DMS 273 treated with DMSO at 0.1 percent for 48 hours (cell line): ENCODE results near the gene MVB12A.

Experiments used
- DNase-seq: peaks from one replicate; lab custom pipeline; 2025; lab: John Stamatoyannopoulos, UW

MVB12A gene

GRCh38 chr19:17404621-17405249 lies 15.1 kb upstream of the MVB12A start:
- DNase-seq, result no peak

DNA sequence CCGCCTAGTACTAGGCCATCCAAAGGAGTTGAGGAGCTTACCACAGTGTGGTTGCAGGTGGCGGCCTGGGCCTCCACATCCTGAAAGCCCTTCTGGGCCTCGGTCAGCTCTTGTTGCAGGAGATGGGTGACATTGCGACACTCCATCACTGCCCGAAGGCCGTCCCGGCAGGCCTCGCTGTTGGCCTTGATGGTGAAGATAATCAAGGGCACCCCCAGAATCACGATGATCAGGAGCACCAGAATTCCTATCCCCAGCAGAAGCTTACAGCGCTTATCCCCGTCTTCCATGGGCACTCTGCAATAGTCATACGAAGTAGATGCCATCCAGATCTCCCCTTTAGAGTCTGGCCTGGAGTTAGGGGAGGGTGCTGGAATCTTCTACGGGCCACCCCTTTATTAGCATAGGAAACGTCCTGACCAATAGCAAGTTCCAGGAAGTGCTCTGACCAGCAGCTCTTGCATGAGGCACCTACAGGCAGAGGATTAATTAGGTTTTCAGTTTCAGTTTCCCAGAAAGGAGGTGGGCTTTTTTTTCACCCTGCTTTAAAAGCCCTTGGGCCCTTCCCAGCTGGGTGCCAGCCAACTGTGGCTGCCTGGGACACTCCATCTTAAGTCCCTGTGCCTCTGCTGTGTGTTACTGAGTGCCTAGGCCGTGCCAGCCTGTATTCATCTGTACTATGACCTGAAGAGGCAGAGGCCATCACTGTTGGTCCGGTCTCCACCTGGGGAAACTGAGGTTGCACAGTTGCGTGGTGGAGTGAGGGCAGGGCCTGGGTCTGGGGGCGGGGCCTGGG lies 14.4 kb upstream of the MVB12A start, which contains the start of gene BST2:
Gene BST2, minus strand, starts transcription at position 381 of the 796 bp plus-strand sequence. Its CDS starts 55 bp downstream, at position 326.
- DNase-seq, result peak; percentile 22

GRCh38 chr19:17406046-17406886 lies 13.6 kb upstream of the MVB12A start:
- no peak for DNase-seq

DNA sequence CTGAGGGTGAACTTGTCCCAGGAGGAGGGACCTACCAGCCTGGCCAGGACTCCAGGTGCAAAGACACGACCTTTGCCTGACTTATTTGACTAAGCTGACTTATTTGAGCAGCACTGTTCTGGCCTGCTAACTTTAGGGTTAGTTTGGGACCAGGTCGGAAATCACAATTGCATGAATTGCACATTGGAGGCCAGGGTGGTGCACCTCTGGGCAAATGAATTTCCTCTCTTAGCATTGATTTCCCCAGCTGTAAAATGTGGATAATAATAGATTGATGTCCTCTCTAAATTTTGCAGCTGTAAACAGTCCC lies 13.0 kb upstream of the MVB12A start:
- no peak for DNase-seq

DNA sequence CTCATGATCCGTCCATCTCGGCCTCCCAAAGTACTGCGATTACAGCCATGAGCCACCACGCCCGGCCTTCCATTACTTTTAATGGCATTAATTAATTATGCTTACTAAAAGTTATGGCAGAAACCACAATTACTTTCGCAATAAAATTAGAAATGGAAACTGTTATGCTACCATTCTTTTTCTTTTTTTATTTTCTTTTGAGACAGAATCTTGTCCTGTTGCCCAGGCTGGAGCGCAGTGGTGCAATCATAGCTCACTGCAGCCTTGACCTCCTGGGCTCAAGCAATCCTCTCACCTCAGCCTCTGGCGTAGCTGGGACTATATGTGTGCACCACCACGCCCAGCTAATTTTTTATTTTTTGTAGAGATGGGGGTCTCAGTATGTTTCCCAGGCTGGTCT lies 9.9 kb upstream of the MVB12A start:
- no peak for DNase-seq

DNA sequence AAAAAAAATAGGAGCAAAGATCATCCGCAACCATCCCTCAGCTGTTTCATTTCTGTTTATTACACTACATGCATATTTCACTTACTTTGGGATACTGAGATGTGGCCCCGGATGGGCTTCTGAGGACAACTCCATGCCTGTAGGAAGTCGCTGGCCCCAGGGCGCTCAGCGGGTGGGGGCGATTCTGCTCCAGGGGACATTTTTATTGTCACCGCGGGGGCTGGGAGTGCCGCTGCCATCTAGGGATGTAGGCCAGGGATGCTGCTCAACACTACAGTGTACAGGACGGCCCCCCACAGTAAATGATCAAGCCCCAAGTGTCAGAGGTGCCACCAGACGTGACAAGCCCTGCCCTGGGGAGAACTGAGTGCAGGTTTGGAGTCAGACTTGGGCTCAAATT lies 8.0 kb upstream of the MVB12A start:
- no peak for DNase-seq

- no peak for DNase-seq
Measured at GRCh38 chr19:17414097-17414496, 5.8 kb upstream of the MVB12A start.

DNA sequence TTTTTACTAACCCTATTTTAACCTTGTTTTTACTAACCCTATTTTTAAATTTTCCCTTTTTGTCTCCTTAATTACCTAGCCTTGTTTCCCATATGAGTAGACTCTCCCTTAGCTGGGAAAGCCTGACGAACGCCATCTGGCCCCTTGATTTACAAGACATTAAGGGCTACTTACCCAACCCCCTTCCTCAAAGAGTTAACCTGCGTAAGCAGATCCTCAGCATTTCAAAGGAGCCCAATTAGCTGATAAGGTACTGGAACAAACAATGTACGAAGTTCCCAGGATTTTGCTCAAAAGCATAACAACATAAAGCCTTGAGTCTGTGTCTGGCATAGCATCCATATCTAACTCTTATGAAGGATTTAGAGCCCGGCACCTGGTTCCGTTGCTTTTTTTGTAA lies 4.7 kb upstream of the MVB12A start:
- DNase-seq, result peak; percentile 50

- DNase-seq, result no peak
Measured at GRCh38 chr19:17418710-17419109, 1.1 kb upstream of the MVB12A start.

- no peak for DNase-seq
Measured at GRCh38 chr19:17419154-17419620, 660 bp upstream of the MVB12A start.

GRCh38 chr19:17420475-17420924 lies 653 bp downstream of the MVB12A start:
- DNase-seq, result no peak

DNA sequence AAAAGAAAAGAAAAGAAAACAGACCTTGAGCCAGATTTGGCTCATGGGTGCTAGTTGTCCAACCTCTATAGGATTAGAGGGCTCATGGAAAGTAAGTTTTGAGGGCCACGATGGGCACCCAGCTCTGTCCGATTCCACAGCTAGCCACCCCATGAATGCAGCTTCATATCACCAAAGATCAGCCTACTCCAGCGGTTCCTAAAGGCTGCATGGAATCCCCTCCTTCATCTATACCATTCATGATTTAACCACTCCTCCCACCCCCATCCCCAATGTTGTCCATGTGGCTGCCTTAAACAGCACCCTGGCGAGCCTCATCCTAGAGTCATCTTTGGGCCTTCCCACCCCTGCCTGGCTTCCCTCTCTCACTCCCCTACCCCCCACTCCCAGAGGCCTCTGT lies 2.1 kb downstream of the MVB12A start:
- DNase-seq, result no peak

DNA sequence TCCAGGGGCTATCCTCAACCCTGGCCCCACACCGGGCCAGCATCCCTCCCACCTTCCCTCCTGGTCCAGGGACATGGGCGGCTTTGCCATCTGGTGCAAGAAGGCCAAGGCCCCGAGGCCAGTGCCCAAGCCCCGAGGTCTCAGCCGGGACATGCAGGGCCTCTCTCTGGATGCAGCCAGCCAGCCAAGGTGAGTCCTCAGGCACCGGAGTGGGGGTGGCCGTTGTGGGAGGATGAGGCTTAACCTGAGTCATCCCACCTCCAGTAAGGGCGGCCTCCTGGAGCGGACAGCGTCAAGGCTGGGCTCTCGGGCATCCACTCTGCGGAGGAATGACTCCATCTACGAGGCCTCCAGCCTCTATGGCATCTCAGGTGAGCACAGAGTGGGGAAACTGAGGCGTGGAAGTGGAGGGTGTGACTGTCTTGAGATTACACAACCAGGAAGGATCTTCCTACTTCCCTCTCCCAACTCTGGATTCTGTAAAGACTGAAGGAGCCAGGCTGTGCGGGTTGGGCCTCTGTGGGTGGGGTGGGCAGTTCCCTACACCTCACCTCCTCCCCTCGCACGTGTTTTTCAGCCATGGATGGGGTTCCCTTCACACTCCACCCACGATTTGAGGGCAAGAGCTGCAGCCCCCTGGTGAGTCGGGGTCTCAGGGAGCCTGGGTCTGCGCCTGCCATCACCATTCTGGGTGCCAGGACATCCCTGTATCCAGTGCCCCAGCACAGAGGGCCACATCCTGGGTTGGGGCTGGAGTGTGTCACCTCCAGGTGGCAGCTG lies 3.8 kb downstream of the MVB12A start:
- DNase-seq, result no peak

- no peak for DNase-seq
Measured at GRCh38 chr19:17424743-17425365, 5.0 kb downstream of the MVB12A start.

GRCh38 chr19:17429641-17430113 lies 9.8 kb downstream of the MVB12A start:
- no peak for DNase-seq

DNA sequence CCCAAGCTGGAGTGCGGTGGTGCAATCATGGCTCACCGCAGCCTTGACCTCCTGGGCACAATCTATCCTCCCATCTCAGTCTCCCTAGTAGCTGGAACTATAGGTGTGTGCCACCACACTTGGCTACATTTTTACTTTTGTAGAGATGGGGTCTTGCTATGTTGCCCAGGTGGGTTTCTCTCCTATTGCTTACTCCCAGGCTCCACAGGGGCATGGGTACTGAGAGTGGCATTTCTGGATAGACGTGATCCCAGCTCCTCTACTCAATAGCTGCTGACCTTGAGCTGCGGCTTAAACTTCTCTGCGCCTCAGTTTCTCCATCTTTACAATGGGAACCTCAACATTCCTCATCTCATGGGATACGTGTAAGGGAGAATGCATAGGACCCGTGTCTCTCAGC lies 11.6 kb downstream of the MVB12A start:
- no peak for DNase-seq

DNA sequence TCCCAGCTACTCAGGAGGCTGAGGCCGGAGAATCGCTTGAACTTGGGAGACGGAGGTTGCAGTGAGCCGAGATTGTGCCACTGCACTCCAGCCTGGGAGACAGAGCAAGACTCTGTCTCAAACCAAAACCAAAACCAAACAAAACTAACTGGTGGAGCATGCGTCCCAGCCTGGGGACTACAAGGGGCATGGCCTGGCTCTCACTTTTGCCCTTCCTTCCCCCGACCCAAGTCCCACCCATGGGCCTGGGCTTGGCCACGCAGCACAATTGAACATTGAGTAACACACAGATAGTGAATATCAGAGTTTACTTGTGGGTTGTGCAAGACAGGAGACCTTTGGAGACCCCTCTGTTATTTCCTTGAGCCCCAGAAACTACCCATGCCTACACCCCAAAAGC lies 15.4 kb downstream of the MVB12A start:
- DNase-seq, result no peak

DNA sequence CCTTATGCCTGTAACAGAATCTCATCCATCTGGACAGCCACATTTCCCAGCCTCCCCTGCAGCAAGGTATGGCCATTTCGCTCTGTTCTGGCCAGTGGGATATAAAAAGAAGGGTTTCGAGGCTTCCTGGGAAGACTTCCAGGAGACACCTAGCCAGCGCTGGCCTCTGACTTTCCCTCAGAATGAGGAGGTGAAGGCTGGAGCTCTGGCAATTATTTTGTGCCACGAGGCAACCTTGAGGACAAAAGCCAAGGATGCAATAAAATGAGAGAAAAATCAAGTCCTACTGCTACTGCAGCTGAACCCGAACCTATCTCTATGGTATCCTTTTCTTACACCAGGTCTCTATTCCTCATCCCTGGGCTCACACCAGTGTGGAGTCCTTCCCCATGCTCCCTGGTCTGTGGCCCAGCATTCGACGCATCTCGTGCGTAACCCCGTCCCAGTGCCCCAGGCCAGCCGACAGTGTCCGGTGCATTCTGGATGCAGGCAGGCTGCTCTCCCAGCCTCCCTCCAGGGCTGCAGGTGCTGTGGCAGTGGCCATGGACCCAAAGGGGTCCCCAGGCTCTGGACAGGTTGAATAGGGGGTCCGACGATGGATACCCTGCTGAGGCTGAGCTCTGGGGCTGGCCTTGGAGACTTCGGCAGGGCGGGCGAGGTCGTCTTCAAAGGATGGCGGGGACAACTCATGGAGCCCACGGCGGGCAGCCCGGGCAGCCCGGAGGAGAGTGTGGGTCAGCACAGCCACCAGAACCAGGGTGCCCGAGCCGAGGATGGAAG lies 16.4 kb downstream of the MVB12A start:
- DNase-seq, result no peak

DNA sequence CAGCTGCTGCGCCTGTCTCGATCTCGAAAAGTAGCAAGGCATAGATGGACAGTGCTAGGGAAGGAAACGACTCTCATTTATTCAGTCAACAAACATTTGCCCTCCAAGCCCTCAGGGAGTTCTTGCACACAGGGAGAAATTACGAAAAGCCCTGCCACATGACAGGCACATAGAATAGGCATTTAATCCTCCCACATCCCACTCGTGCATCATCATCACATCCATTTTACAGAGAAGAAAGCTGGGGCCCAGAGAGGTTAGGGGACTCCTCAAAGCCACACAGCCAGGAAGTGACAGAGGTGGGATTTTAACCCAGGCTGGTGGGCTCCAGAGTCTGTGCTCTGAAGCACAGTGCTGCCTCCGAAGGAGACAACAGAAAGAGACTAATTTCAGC lies 17.0 kb downstream of the MVB12A start:
- no peak for DNase-seq

DNA sequence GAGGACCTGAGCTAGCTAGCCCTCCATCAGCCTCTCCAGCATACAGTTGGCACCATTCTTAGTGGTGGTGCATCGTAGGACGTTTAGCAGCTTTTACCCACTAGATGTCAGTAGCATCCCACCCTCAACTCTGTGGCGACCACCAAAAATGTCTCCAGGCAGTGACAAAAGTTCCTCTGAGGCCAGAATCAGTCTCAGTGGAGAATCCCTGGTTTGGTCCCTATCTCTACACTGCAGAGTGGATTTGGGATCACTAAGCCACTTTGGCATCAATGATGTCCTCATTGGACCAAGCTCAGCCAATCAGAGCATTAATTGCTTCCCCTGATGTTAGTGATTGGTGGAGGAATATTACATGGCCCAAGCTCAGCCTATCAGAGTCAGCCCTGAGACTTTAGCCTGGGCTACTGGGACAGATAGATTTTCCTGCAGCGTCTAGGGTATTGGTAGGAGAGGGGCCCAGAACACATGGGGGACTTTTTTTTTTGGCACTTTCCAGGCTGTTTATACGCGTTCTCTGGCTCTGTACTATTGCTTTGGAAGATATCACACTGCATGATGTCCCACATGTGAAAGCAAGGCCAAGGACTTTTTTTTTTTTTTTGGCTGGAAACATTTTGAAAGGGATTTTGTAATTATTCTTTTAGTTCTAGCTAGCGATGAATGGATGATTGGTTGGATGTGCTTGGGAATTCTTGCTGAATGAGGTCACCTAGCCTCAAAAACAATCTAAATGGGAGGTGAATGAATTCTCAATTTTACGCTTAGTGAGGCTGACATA lies 21.6 kb downstream of the MVB12A start:
- DNase-seq, result no peak
